IMR-90 (cell line): ENCODE data around the gene SERPINE2. TPM values are rescaled to one million over a fixed set of nuclear protein-coding genes. Genes with fewer than 3 reads are reported as not detected.

Source experiments
- ATAC-seq: fragments of 200-7000 bp; cut with Tn5 transposase; 2 replicates; pipeline ENCODE4 v1.9.1; 2020; ENCODE audit warnings: low read depth, mild to moderate bottlenecking, moderate library complexity
- BruUV-seq: library from RNA; stranded (reverse); fragments of 400-500 nt; replicated peaks from 2 replicates; lab custom pipeline; 2021; lab: Mats Ljungman, UMichigan
- CTCF ChIA-PET: fragments of 300-600 bp; formaldehyde crosslinking; extraction: SDS; loops from one replicate; lab custom pipeline; 2021; ENCODE audit warnings: antibody characterized with exemption; lab: Yijun Ruan, JAX
- POLR2A ChIA-PET: fragments of 300-600 bp; sonication (Branson Sonifier 250); formaldehyde crosslinking; loops from one replicate; lab custom pipeline; 2022; ENCODE audit warnings: antibody characterized with exemption; ENCODE audit not compliant: unreplicated experiment; lab: Charles Lee
- DNase-seq: peaks from one replicate; pipeline ENCODE4 v3.0.0; 2013
- H2AFZ ChIP-seq: replicated peaks from 2 replicates; pipeline ENCODE3; 2013; ENCODE audit warnings: low read length, mild to moderate bottlenecking; ENCODE audit not compliant: poor library complexity
- H2AK5ac ChIP-seq: 2 replicates; pipeline ENCODE4 v1.6.1; 2013; ENCODE audit warnings: low read depth, low read length, inconsistent platforms
- H2AK9ac ChIP-seq: replicated peaks from 2 replicates; pipeline ENCODE3; 2013; ENCODE audit warnings: mild to moderate bottlenecking, low read depth, low read length, moderate library complexity; ENCODE audit not compliant: poor library complexity
- H2BK120ac ChIP-seq: 2 replicates; pipeline ENCODE4 v1.6.1; 2013; ENCODE audit warnings: low read depth, low read length, inconsistent platforms
- H2BK15ac ChIP-seq: 3 replicates; pipeline ENCODE4 v1.6.1; 2013; ENCODE audit warnings: low read depth, low read length, inconsistent platforms
- H2BK20ac ChIP-seq: 2 replicates; pipeline ENCODE4 v1.6.1; 2013; ENCODE audit warnings: low read depth, mild to moderate bottlenecking, inconsistent platforms, low read length, moderate library complexity
- H2BK5ac ChIP-seq: 2 replicates; pipeline ENCODE4 v1.6.1; 2013; ENCODE audit warnings: mild to moderate bottlenecking, low read depth, low read length, inconsistent platforms; ENCODE audit not compliant: poor library complexity, severe bottlenecking
- H3K14ac ChIP-seq: replicated peaks from 2 replicates; pipeline ENCODE4 v1.6.1; 2013; ENCODE audit warnings: low read depth, low read length, inconsistent platforms
- H3K18ac ChIP-seq: 2 replicates; pipeline ENCODE4 v1.6.1; 2013; ENCODE audit warnings: low read depth, low read length, control low read depth
- H3K23ac ChIP-seq: 2 replicates; pipeline ENCODE4 v1.6.1; 2013; ENCODE audit warnings: low read depth, low read length, inconsistent platforms
- H3K27ac ChIP-seq: 2 replicates; pipeline ENCODE4 v1.5.1; 2013; ENCODE audit warnings: mild to moderate bottlenecking, control low read depth, low read length; ENCODE audit not compliant: insufficient read depth
- H3K27me3 ChIP-seq: 2 replicates; pipeline ENCODE4 v1.6.1; 2013; ENCODE audit warnings: low read length; ENCODE audit not compliant: control insufficient read depth, insufficient read depth
- H3K36me3 ChIP-seq: 2 replicates; pipeline ENCODE4 v1.6.1; 2013; ENCODE audit warnings: low read length, mixed read lengths; ENCODE audit not compliant: control insufficient read depth, insufficient read depth
- H3K4ac ChIP-seq: 2 replicates; pipeline ENCODE4 v1.6.1; 2013; ENCODE audit warnings: low read depth, low read length, inconsistent platforms
- H3K4me1 ChIP-seq: 2 replicates; pipeline ENCODE4 v1.6.1; 2013; ENCODE audit warnings: low read length, mixed read lengths; ENCODE audit not compliant: control insufficient read depth, insufficient read depth
- H3K4me2 ChIP-seq: 2 replicates; pipeline ENCODE4 v1.6.1; 2013; ENCODE audit warnings: low read depth, mild to moderate bottlenecking, control low read depth, low read length, moderate library complexity
- H3K4me3 ChIP-seq: 2 replicates; pipeline ENCODE4 v1.5.1; 2013; ENCODE audit warnings: low read depth, mild to moderate bottlenecking, control low read depth, low read length, moderate library complexity; ENCODE audit not compliant: insufficient read depth
- H3K56ac ChIP-seq: 2 replicates; pipeline ENCODE4 v1.6.1; 2013; ENCODE audit warnings: low read length, inconsistent platforms; ENCODE audit not compliant: insufficient read depth; ENCODE audit errors: extremely low read depth
- H3K79me1 ChIP-seq, 2 experiments: 2 replicates each; pipeline ENCODE4 v1.6.1; 2013; ENCODE audit warnings: low read length in 2 of 2, inconsistent platforms in 1 of 2, low read depth in 1 of 2
- H3K9ac ChIP-seq: 2 replicates; pipeline ENCODE4 v1.6.1; 2013; ENCODE audit warnings: low read depth, low read length, control low read depth
- H3K9me1 ChIP-seq: 2 replicates; pipeline ENCODE4 v1.6.1; 2013; ENCODE audit warnings: low read length, inconsistent platforms; ENCODE audit not compliant: insufficient read depth
- H3K9me3 ChIP-seq: 2 replicates; pipeline ENCODE4 v1.6.1; 2013; ENCODE audit warnings: low read length; ENCODE audit not compliant: control insufficient read depth, insufficient read depth
- H4K20me1 ChIP-seq: 2 replicates; pipeline ENCODE4 v1.6.1; 2013; ENCODE audit warnings: low read length, inconsistent platforms; ENCODE audit not compliant: insufficient read depth
- H4K5ac ChIP-seq: 2 replicates; pipeline ENCODE4 v1.6.1; 2013; ENCODE audit warnings: mild to moderate bottlenecking, low read depth, low read length, control low read depth
- H4K8ac ChIP-seq, 2 experiments: 2 replicates each; pipeline ENCODE4 v1.6.1; 2013; ENCODE audit warnings: low read depth in 2 of 2, low read length in 2 of 2, control low read depth in 1 of 2, inconsistent platforms in 1 of 2
- H4K91ac ChIP-seq: 2 replicates; pipeline ENCODE4 v1.6.1; 2013; ENCODE audit warnings: low read depth, low read length, inconsistent platforms; ENCODE audit not compliant: insufficient read depth
- BHLHE40 ChIP-seq: fragments of 150-350 bp; IDR thresholded peaks from 2 replicates; pipeline ENCODE4 v1.6.1; 2016; ENCODE audit warnings: mild to moderate bottlenecking, low read depth, low read length
- CHD1 ChIP-seq: IDR thresholded peaks from 2 replicates; pipeline ENCODE4 v1.6.1; 2012; ENCODE audit warnings: low read depth, low read length, improper control_type of control experiment
- MAFK ChIP-seq: IDR thresholded peaks from 2 replicates; pipeline ENCODE4 v1.6.1; 2012; ENCODE audit warnings: low read depth, low read length, improper control_type of control experiment
- MAZ ChIP-seq: IDR thresholded peaks from 2 replicates; pipeline ENCODE4 v1.6.1; 2012; ENCODE audit warnings: low read depth, mild to moderate bottlenecking, low read length, improper control_type of control experiment, moderate library complexity, borderline replicate concordance
- NFE2L2 ChIP-seq: fragments of 150-350 bp; IDR thresholded peaks from 2 replicates; pipeline ENCODE4 v1.6.1; 2016; ENCODE audit warnings: low read depth, mild to moderate bottlenecking, low read length
- SMC3 ChIP-seq: fragments of 150-350 bp; IDR thresholded peaks from 2 replicates; pipeline ENCODE4 v1.6.1; 2016; ENCODE audit warnings: low read depth, mild to moderate bottlenecking, antibody characterized with exemption, low read length, moderate library complexity
- WGBS, 2 experiments: methylation state at CpG; one replicate each; pipeline versions ENCODE4 v1.1.5 to v1.1.7; 2013; ENCODE audit warnings: missing lambda C conversion rate in 2 of 2; ENCODE audit not compliant: insufficient read length in 1 of 2; ENCODE audit errors: extremely low coverage in 2 of 2; 5-methylcytosine and 5-hydroxymethylcytosine counted together
- dilution Hi-C: fragments of 300-500 bp; cut with HindIII; formaldehyde crosslinking; loops from one replicate; pipeline ENCODE4 v1.14.3; 2018; ENCODE audit warnings: low sequenced_read_pairs; ENCODE audit not compliant: unreplicated experiment
- in situ Hi-C: fragments of 300-500 bp; cut with MboI; formaldehyde crosslinking; loops from 3 replicates; pipeline ENCODE4 v1.14.3; 2019; ENCODE audit warnings: low sequenced_read_pairs, inconsistent platforms, mixed read lengths
- intact Hi-C: fragments of 100-400 bp; cut with micrococcal nuclease; formaldehyde crosslinking; loops from 2 replicates; pipeline ENCODE4 v1.10.0; 2022
- polyA plus RNA-seq, 3 experiments: library from polyadenylated mRNA; depleted of rRNA; stranded (reverse); fragments of >200 nt; gene quantifications; 2 replicates each; pipeline ENCODE4 v1.2.3, GENCODE V29; 2012; ENCODE audit warnings: low replicate concordance in 1 of 3
- total RNA-seq: library from RNA; depleted of rRNA; stranded (reverse); fragments of >200 nt; gene quantifications from 2 replicates; pipeline ENCODE4 v1.2.3, GENCODE V29; 2012
- TF ChIP-seq, protein P1 (sequence below): fragments of 150-350 bp; IDR thresholded peaks from 2 replicates; pipeline ENCODE4 v1.6.1; 2016; ENCODE audit warnings: low read depth, mild to moderate bottlenecking, low read length, moderate library complexity, borderline replicate concordance
- TF ChIP-seq, protein P2 (sequence below): fragments of 150-350 bp; IDR thresholded peaks from 2 replicates; pipeline ENCODE4 v1.6.1; 2017; ENCODE audit warnings: mild to moderate bottlenecking, antibody characterized with exemption, low read length, low read depth

The SERPINE2 gene
- total and polyA plus RNA-seq, 2 of the 4 experiments (the other 2 are of a cell fraction), result 24.0 to 62.7 TPM

DNA sequence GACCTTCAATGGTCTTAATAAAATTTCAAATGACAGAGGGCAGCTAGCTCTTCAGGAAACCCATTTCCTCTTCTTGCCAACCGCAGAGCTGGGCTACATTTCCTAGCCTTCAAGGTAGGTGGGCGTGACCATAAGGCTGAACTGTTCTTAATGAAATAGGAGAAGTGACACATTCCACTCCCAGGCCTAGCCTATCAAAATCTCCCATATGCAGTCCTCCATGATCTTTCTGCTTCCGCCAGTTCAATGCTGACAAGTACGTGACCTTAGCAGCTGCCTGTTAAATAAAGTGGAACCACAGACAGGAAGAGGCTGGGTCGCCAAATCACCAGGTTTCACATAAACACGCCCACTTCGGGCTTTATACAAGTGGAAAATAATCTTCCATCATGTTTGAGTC, 13.2 kb downstream of the SERPINE2 start:
- H3K9ac ChIP-seq, result no peak overlapping the region
- H3K14ac ChIP-seq, result no peak overlapping the region
- WGBS, 2 experiments, result 94% methylated on average over 2 of the region's 7 CpGs; no CpG with 5 or more reads in 1 of the 2 experiments
- ATAC-seq, result no peak
- no peak overlapping the region for H2BK5ac ChIP-seq
- H2BK120ac ChIP-seq, result no peak overlapping the region
- intact Hi-C loops, result no loop called here
- H3K4me2 ChIP-seq, result no peak overlapping the region
- peaks cover 20 to 29% of the 10 kb centered on the region in 2 experiments for H3K79me1 ChIP-seq
- H3K56ac ChIP-seq, result no peak overlapping the region
- BruUV-seq, result no TSS peak
- H3K23ac ChIP-seq, result no peak overlapping the region
- peaks cover 7% of the 10 kb centered on the region for H3K9me1 ChIP-seq
- no peak overlapping the region for H4K91ac ChIP-seq
- H4K8ac ChIP-seq, result no peak overlapping the region
- H2AK5ac ChIP-seq, result no peak overlapping the region
- H2BK15ac ChIP-seq, result no peak overlapping the region
- no peak overlapping the region for H4K5ac ChIP-seq
- dilution Hi-C loops, result no loop called here
- H4K20me1 ChIP-seq, result 0 out of 2 replicates have a peak, but pooled peaks cover under 1% of the 10 kb centered on the region
- ChIA-PET POLR2A (no interaction called here), CTCF (no interaction called here)
- in situ Hi-C loops, result no loop called here
- no peak overlapping the region for H3K27ac ChIP-seq
- no peak overlapping the region for H3K18ac ChIP-seq
- 0 out of 2 replicates have a peak, but pooled peaks cover 2% of the 10 kb centered on the region for H3K4me1 ChIP-seq
- H2BK20ac ChIP-seq, result no peak overlapping the region
- H2AK9ac ChIP-seq, result no peak overlapping the region
- no peak overlapping the region for H3K4ac ChIP-seq
- H2AFZ ChIP-seq, result no peak overlapping the region
- no peaks in the 10 kb centered on the region for H3K9me3 ChIP-seq
- H3K4me3 ChIP-seq, result no peak overlapping the region
- no peaks in the 10 kb centered on the region for H3K36me3 ChIP-seq
- DNase-seq, result no peak
- no peaks in the 10 kb centered on the region for H3K27me3 ChIP-seq
- TF ChIP-seq MAZ (no peak), NFE2L2 (no peak), BHLHE40 (no peak), CHD1 (no peak), MAFK (no peak), SMC3 (no peak)
- TF ChIP-seq, protein P1, sequence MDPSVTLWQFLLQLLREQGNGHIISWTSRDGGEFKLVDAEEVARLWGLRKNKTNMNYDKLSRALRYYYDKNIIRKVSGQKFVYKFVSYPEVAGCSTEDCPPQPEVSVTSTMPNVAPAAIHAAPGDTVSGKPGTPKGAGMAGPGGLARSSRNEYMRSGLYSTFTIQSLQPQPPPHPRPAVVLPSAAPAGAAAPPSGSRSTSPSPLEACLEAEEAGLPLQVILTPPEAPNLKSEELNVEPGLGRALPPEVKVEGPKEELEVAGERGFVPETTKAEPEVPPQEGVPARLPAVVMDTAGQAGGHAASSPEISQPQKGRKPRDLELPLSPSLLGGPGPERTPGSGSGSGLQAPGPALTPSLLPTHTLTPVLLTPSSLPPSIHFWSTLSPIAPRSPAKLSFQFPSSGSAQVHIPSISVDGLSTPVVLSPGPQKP, result no peak
- TF ChIP-seq, protein P2, sequence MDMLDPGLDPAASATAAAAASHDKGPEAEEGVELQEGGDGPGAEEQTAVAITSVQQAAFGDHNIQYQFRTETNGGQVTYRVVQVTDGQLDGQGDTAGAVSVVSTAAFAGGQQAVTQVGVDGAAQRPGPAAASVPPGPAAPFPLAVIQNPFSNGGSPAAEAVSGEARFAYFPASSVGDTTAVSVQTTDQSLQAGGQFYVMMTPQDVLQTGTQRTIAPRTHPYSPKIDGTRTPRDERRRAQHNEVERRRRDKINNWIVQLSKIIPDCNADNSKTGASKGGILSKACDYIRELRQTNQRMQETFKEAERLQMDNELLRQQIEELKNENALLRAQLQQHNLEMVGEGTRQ, result no peak
